Activated B cell treated with CpG ODN at 0.5 μM for 24 hours (primary cell): ENCODE data around the gene CLCNKB. TPM values are rescaled to one million over a fixed set of nuclear protein-coding genes. Genes with fewer than 3 reads are reported as not detected.

ENCODE experiments used
- ATAC-seq: fragments of 200-7000 bp; cut with Tn5 transposase; one replicate; pipeline ENCODE4 v1.10.0; 2021; ENCODE audit warnings: low read depth, mild to moderate bottlenecking, moderate library complexity
- CTCF ChIA-PET: fragments of 350-600 bp; sonication (Branson Sonifier 250); formaldehyde crosslinking; loops from one replicate; lab custom pipeline; 2021; ENCODE audit warnings: antibody characterized with exemption; lab: Charles Lee
- POLR2A ChIA-PET: fragments of 350-600 bp; sonication (Branson Sonifier 250); formaldehyde crosslinking; loops from one replicate; lab custom pipeline; 2021; ENCODE audit warnings: antibody characterized with exemption; lab: Charles Lee
- DNase-seq: peaks from one replicate; pipeline ENCODE4 v3.0.0; 2022
- H3K27ac Mint-ChIP-seq: one replicate; pipeline ENCODE4 v1.8.0; 2020; ENCODE audit warnings: mixed read lengths
- H3K27me3 Mint-ChIP-seq: one replicate; pipeline ENCODE4 v1.8.0; 2021; ENCODE audit warnings: mixed read lengths
- H3K36me3 Mint-ChIP-seq: one replicate; pipeline ENCODE4 v1.8.0; 2021; ENCODE audit warnings: low read depth, mixed read lengths
- H3K4me1 Mint-ChIP-seq: one replicate; pipeline ENCODE4 v1.8.0; 2021; ENCODE audit warnings: mixed read lengths
- H3K4me3 Mint-ChIP-seq: one replicate; pipeline ENCODE4 v1.8.0; 2020; ENCODE audit warnings: mild to moderate bottlenecking, mixed read lengths
- H3K9me3 Mint-ChIP-seq: one replicate; pipeline ENCODE4 v1.8.0; 2020; ENCODE audit warnings: mixed read lengths
- CTCF ChIP-seq: fragments of 200-600 bp; IDR thresholded peaks from one replicate; pipeline ENCODE4 v1.8.0; 2022; ENCODE audit warnings: antibody characterized with exemption, mild to moderate bottlenecking
- intact Hi-C: fragments of 100-400 bp; cut with micrococcal nuclease; formaldehyde crosslinking; loops from one replicate; pipeline ENCODE4 v1.15.1; 2024
- total RNA-seq: library from RNA; stranded (reverse); gene quantifications from 2 replicates; pipeline ENCODE4 v1.2.3, GENCODE V29; 2022

Gene CLCNKB
- total RNA-seq, 1 donor from 2014 or later, result not detected

- no peak overlapping the region for H3K4me3 Mint-ChIP-seq
- ChIA-PET CTCF (interaction anchor here (1.5 kb wide), 1 partner anchor 219 kb away, joined by 3 read pairs; no protein-coding TSS in a partner anchor), POLR2A (no interaction called here)
- ATAC-seq, result no peak
- no peaks in the 10 kb centered on the region for H3K9me3 Mint-ChIP-seq
- DNase-seq, result no peak
- intact Hi-C loops, result no loop called here
- peaks cover 41% of the 10 kb centered on the region for H3K4me1 Mint-ChIP-seq
- no peak for TF ChIP-seq CTCF
- H3K36me3 Mint-ChIP-seq, result no peaks in the 10 kb centered on the region
- H3K27ac Mint-ChIP-seq, result no peak overlapping the region
- no peaks in the 10 kb centered on the region for H3K27me3 Mint-ChIP-seq
These were observed 32.7 kb upstream of the CLCNKB start for GRCh38 chr1:16010837-16011236.

DNA sequence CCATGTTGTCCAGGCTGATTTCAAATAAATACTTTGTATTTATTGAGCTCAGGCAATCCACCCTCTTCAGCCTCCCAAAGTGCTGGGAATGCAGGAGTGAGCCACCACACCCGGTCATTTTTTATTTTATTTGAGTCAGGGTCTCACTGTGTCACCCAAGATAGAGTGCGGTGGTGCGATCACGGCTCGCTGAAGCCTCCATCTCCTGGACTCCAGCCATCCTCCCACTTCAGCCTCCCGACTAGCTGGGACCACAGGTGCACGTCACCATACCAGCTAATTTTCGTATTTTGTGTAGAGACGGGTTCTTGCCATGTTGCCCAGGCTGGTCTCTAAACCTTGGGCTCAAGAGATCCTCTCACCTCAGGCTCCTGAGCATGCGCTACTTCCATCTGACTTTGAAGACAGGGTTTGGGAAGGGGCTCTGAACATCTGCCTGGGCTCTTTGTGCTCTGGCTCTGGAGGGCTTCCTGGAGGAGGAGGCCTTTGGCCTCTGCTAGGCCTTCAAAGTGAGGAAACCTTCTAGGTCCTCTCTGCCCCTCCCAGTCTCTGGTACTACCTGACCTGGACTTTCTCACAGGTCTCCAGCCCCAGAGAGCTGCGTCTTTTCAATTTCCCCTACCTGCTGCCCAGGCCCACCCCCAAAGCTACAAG is 31.5 kb upstream of the CLCNKB start:
- Mint-ChIP-seq H3K27me3 (no peaks in the 10 kb centered on the region), H3K9me3 (no peaks in the 10 kb centered on the region), H3K4me1 (peaks cover 31% of the 10 kb centered on the region), H3K4me3 (peak overlapping the region; percentile 65), H3K36me3 (no peaks in the 10 kb centered on the region), H3K27ac (no peak overlapping the region)
- intact Hi-C loops, result no loop called here
- TF ChIP-seq CTCF, result no peak
- ATAC-seq (no peak), DNase-seq (no peak)
- ChIA-PET POLR2A (no interaction called here), CTCF (interaction anchor here (1.4 kb wide), 1 partner anchor 220 kb away, joined by 3 read pairs; no protein-coding TSS in a partner anchor)

GRCh38 chr1:16012590-16013219 is 30.9 kb upstream of the CLCNKB start:
- peak; percentile 33 for ATAC-seq
- ChIA-PET POLR2A (interaction anchor here (0.9 kb wide), 1 partner anchor 52 kb away, joined by 3 read pairs; no protein-coding TSS in a partner anchor), CTCF (interaction anchor here (1.4 kb wide), 1 partner anchor 221 kb away, joined by 3 read pairs; no protein-coding TSS in a partner anchor)
- peaks cover 27% of the 10 kb centered on the region for H3K4me1 Mint-ChIP-seq
- peak overlapping the region; percentile 65 for H3K4me3 Mint-ChIP-seq
- no peak overlapping the region for H3K27ac Mint-ChIP-seq
- no peaks in the 10 kb centered on the region for H3K27me3 Mint-ChIP-seq
- peak; percentile 40 for DNase-seq
- no peak for TF ChIP-seq CTCF
- H3K36me3 Mint-ChIP-seq, result no peaks in the 10 kb centered on the region
- intact Hi-C loops, result no loop called here
- no peaks in the 10 kb centered on the region for H3K9me3 Mint-ChIP-seq

- TF ChIP-seq CTCF, result no peak
- POLR2A ChIA-PET, result interaction anchor here (0.5 to 0.9 kb wide), 2 partner anchors 36 to 53 kb away, joined by 3 read pairs; no protein-coding TSS in a partner anchor
- peaks cover 27% of the 10 kb centered on the region for H3K4me1 Mint-ChIP-seq
- intact Hi-C loops, result no loop called here
- CTCF ChIA-PET, result interaction anchor here (1.4 kb wide), 1 partner anchor 222 kb away, joined by 3 read pairs; no protein-coding TSS in a partner anchor
- ATAC-seq (peak; percentile 70), DNase-seq (peak; percentile 59)
- H3K27ac Mint-ChIP-seq, result no peak overlapping the region
- H3K9me3 Mint-ChIP-seq, result no peaks in the 10 kb centered on the region
- peak overlapping the region; percentile 65 for H3K4me3 Mint-ChIP-seq
- H3K27me3 Mint-ChIP-seq, result no peaks in the 10 kb centered on the region
- H3K36me3 Mint-ChIP-seq, result no peaks in the 10 kb centered on the region
These were observed 30.2 kb upstream of the CLCNKB start for GRCh38 chr1:16013220-16013907.

GRCh38 chr1:16013908-16014258 is 29.7 kb upstream of the CLCNKB start:
- CTCF ChIA-PET, result no interaction called here
- no peak overlapping the region for H3K4me3 Mint-ChIP-seq
- no peaks in the 10 kb centered on the region for H3K36me3 Mint-ChIP-seq
- peaks cover 27% of the 10 kb centered on the region for H3K4me1 Mint-ChIP-seq
- H3K9me3 Mint-ChIP-seq, result no peaks in the 10 kb centered on the region
- TF ChIP-seq CTCF, result no peak
- no peak for ATAC-seq
- H3K27me3 Mint-ChIP-seq, result no peaks in the 10 kb centered on the region
- no peak overlapping the region for H3K27ac Mint-ChIP-seq
- intact Hi-C loops, result no loop called here
- POLR2A ChIA-PET, result interaction anchor here (0.5 to 1.2 kb wide), 4 partner anchors 37 to 223 kb away, joined by 3 to 6 read pairs (median 4); no protein-coding TSS in a partner anchor
- DNase-seq, result no peak
